Measurements from ENCODE around the gene MACROD2.

Gene MACROD2

GRCh38 chr20:15445056-15445840, 1449.9 kb downstream of the MACROD2 start:
- H3K4me3 ChIP-seq (ENCODE audit: insufficient read depth, low read depth, low read length): no peak overlapping the region
- no peaks in the 10 kb centered on the region for H3K36me3 ChIP-seq (ENCODE audit: control insufficient read depth, insufficient read depth, low read length)
- no peaks in the 10 kb centered on the region for H3K9me3 ChIP-seq (ENCODE audit: control insufficient read depth, low read length)
- H3K27me3 ChIP-seq (ENCODE audit: control insufficient read depth, insufficient read depth, low read length, poor library complexity, severe bottlenecking): no peaks in the 10 kb centered on the region
- WGBS, 2 experiments: 97 to 98% methylated on average over 5 of the region's 5 CpGs
- H3K4me1 ChIP-seq (ENCODE audit: control insufficient read depth, insufficient read depth, low read length): no peaks in the 10 kb centered on the region
- H3K27ac ChIP-seq (ENCODE audit: insufficient read depth, low read depth, low read length, poor library complexity, severe bottlenecking): no peak overlapping the region

- Histone ChIP-seq H3K27me3 (ENCODE audit: control insufficient read depth, insufficient read depth, low read length, poor library complexity, severe bottlenecking) (no peaks in the 10 kb centered on the region), H3K4me3 (ENCODE audit: insufficient read depth, low read depth, low read length) (no peak overlapping the region), H3K9me3 (ENCODE audit: control insufficient read depth, low read length) (no peaks in the 10 kb centered on the region), H3K36me3 (ENCODE audit: control insufficient read depth, insufficient read depth, low read length) (no peaks in the 10 kb centered on the region), H3K27ac (ENCODE audit: insufficient read depth, low read depth, low read length, poor library complexity, severe bottlenecking) (no peak overlapping the region), H3K4me1 (ENCODE audit: control insufficient read depth, insufficient read depth, low read length) (no peaks in the 10 kb centered on the region)
- WGBS, 2 experiments: 92 to 93% methylated on average over 9 of the region's 9 CpGs
Observed at GRCh38 chr20:15446373-15446772, 1451.1 kb downstream of the MACROD2 start.

DNA sequence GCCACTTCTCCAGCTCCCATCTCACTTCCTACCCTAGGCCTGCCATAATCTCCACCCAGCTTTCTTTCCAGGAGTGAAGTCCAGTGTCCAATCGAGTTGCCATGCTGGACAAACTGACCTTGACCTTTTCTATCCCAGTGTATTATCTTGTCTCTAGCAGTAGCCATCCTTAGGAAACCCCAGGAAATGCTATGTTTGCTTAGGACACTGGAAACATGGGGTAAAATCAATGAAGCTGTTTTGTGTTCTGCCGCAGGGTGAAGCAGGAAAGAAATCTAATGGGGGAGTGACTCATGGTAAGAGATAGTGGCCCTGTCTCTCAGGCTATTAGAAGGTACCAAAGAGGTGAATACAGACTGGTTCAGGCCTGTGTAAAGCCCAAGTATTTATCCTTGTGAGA, 1452.2 kb downstream of the MACROD2 start:
- Histone ChIP-seq H3K9me3 (ENCODE audit: control insufficient read depth, low read length) (no peaks in the 10 kb centered on the region), H3K4me3 (ENCODE audit: insufficient read depth, low read depth, low read length) (no peak overlapping the region), H3K27me3 (ENCODE audit: control insufficient read depth, insufficient read depth, low read length, poor library complexity, severe bottlenecking) (no peaks in the 10 kb centered on the region), H3K4me1 (ENCODE audit: control insufficient read depth, insufficient read depth, low read length) (no peaks in the 10 kb centered on the region), H3K36me3 (ENCODE audit: control insufficient read depth, insufficient read depth, low read length) (no peaks in the 10 kb centered on the region), H3K27ac (ENCODE audit: insufficient read depth, low read depth, low read length, poor library complexity, severe bottlenecking) (no peak overlapping the region)
- 80 to 88% methylated on average over 2 of the region's 2 CpGs for WGBS, 2 experiments

DNA sequence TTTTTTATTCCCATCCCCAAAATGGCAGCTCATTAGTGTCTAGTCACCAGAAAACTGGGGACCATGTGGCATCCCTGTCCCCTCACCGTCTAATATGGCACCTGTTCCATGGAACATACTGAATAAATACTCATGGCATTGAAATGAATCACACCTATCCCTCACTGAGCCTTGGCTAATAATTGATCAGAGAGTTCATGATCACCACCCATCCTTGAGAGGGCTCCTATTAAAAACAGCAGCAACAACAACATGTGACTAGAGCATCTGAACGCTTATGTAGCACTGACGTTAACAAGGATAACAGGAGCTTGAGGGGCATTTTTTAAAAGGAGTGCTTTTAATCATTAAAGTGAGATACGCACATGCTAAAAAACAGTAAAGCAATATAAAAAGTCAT, 1453.7 kb downstream of the MACROD2 start:
- Histone ChIP-seq H3K36me3 (ENCODE audit: control insufficient read depth, insufficient read depth, low read length) (no peaks in the 10 kb centered on the region), H3K27me3 (ENCODE audit: control insufficient read depth, insufficient read depth, low read length, poor library complexity, severe bottlenecking) (no peaks in the 10 kb centered on the region), H3K4me3 (ENCODE audit: insufficient read depth, low read depth, low read length) (no peak overlapping the region), H3K9me3 (ENCODE audit: control insufficient read depth, low read length) (no peaks in the 10 kb centered on the region), H3K4me1 (ENCODE audit: control insufficient read depth, insufficient read depth, low read length) (no peaks in the 10 kb centered on the region), H3K27ac (ENCODE audit: insufficient read depth, low read depth, low read length, poor library complexity, severe bottlenecking) (no peak overlapping the region)
- 95% methylated on average over 4 of the region's 4 CpGs for WGBS, 2 experiments

DNA sequence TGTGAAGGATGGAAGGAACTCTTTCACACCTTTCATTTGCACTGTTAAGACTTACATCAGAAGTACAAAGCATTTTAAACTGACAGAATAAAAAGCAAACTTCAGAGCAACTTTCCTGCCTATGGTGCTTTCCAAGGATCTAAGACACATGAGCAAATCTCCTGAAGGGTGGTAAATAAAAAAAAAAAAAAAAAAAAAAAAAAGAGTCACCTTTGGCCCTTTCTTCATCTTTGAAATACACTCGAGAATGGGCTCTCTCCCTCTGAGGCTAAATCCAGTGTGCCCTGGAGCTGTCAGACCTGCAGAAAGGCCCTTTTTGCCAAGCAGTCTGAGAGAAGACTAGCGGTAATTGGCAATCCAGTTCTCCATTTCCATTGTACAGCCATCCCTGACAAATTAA, 1455.9 kb downstream of the MACROD2 start:
- H3K27me3 ChIP-seq (ENCODE audit: control insufficient read depth, insufficient read depth, low read length, poor library complexity, severe bottlenecking): no peaks in the 10 kb centered on the region
- no peaks in the 10 kb centered on the region for H3K9me3 ChIP-seq (ENCODE audit: control insufficient read depth, low read length)
- H3K4me3 ChIP-seq (ENCODE audit: insufficient read depth, low read depth, low read length): no peak overlapping the region
- 75 to 84% methylated on average over 2 of the region's 2 CpGs for WGBS, 2 experiments
- H3K36me3 ChIP-seq (ENCODE audit: control insufficient read depth, insufficient read depth, low read length): no peaks in the 10 kb centered on the region
- no peak overlapping the region for H3K27ac ChIP-seq (ENCODE audit: insufficient read depth, low read depth, low read length, poor library complexity, severe bottlenecking)
- no peaks in the 10 kb centered on the region for H3K4me1 ChIP-seq (ENCODE audit: control insufficient read depth, insufficient read depth, low read length)

DNA sequence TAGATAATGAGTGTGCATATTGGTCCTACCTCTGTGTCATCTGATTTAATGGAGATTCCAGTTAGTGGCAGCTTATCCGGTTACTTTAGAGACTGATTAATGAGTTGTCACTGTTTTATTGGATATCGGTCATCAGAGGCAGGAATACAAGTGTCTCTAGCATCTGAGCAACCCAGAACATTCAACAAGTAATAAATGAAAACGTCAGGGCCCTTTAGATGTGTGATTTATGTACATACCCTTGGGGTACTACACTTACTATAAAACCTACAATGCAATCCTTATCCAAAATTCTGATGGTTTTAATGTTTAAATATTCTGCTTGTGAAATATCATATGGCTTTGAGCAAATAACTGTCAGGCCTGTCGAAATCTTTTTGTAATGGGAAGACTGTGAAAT, 1460.0 kb downstream of the MACROD2 start:
- H3K4me3 ChIP-seq (ENCODE audit: insufficient read depth, low read depth, low read length): no peak overlapping the region
- H3K27ac ChIP-seq (ENCODE audit: insufficient read depth, low read depth, low read length, poor library complexity, severe bottlenecking): no peak overlapping the region
- no peaks in the 10 kb centered on the region for H3K36me3 ChIP-seq (ENCODE audit: control insufficient read depth, insufficient read depth, low read length)
- 75 to 84% methylated on average over 3 of the region's 4 CpGs for WGBS, 2 experiments
- H3K4me1 ChIP-seq (ENCODE audit: control insufficient read depth, insufficient read depth, low read length): no peaks in the 10 kb centered on the region
- no peaks in the 10 kb centered on the region for H3K27me3 ChIP-seq (ENCODE audit: control insufficient read depth, insufficient read depth, low read length, poor library complexity, severe bottlenecking)
- H3K9me3 ChIP-seq (ENCODE audit: control insufficient read depth, low read length): no peaks in the 10 kb centered on the region

DNA sequence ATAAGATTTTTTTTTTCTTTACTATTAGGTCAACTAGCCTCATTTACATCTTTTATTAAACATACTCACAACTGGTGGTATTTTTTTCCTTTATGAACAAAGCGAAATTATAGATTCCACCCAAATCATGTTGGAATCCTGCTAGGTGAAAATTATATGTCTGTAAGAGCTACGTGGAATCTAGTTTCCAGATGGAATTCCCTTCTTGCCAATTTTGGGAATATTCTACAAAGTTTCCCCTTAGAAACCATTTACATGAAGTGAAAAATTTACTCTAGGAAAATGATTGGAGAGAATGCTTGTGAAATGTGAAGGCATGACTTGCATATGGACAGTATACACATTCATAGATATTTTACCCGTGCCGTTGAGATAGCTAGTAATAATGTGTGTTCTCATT, 1466.6 kb downstream of the MACROD2 start:
- no peaks in the 10 kb centered on the region for H3K4me1 ChIP-seq (ENCODE audit: control insufficient read depth, insufficient read depth, low read length)
- no peak overlapping the region for H3K27ac ChIP-seq (ENCODE audit: insufficient read depth, low read depth, low read length, poor library complexity, severe bottlenecking)
- WGBS, 2 experiments: 95% methylated on average over 4 of the region's 4 CpGs; no CpG with 5 or more reads in 1 of the 2 experiments
- no peak overlapping the region for H3K4me3 ChIP-seq (ENCODE audit: insufficient read depth, low read depth, low read length)
- H3K27me3 ChIP-seq (ENCODE audit: control insufficient read depth, insufficient read depth, low read length, poor library complexity, severe bottlenecking): no peaks in the 10 kb centered on the region
- H3K36me3 ChIP-seq (ENCODE audit: control insufficient read depth, insufficient read depth, low read length): no peaks in the 10 kb centered on the region
- no peaks in the 10 kb centered on the region for H3K9me3 ChIP-seq (ENCODE audit: control insufficient read depth, low read length)

GRCh38 chr20:15475483-15475882, 1480.2 kb downstream of the MACROD2 start:
- Histone ChIP-seq H3K36me3 (ENCODE audit: control insufficient read depth, insufficient read depth, low read length) (no peaks in the 10 kb centered on the region), H3K4me3 (ENCODE audit: insufficient read depth, low read depth, low read length) (no peak overlapping the region), H3K27me3 (ENCODE audit: control insufficient read depth, insufficient read depth, low read length, poor library complexity, severe bottlenecking) (no peaks in the 10 kb centered on the region), H3K9me3 (ENCODE audit: control insufficient read depth, low read length) (no peaks in the 10 kb centered on the region), H3K27ac (ENCODE audit: insufficient read depth, low read depth, low read length, poor library complexity, severe bottlenecking) (no peak overlapping the region), H3K4me1 (ENCODE audit: control insufficient read depth, insufficient read depth, low read length) (no peaks in the 10 kb centered on the region)
- 69 to 70% methylated on average over 5 of the region's 5 CpGs for WGBS, 2 experiments

- no peak overlapping the region for H3K27ac ChIP-seq (ENCODE audit: insufficient read depth, low read depth, low read length, poor library complexity, severe bottlenecking)
- no peaks in the 10 kb centered on the region for H3K27me3 ChIP-seq (ENCODE audit: control insufficient read depth, insufficient read depth, low read length, poor library complexity, severe bottlenecking)
- H3K9me3 ChIP-seq (ENCODE audit: control insufficient read depth, low read length): no peaks in the 10 kb centered on the region
- no peaks in the 10 kb centered on the region for H3K36me3 ChIP-seq (ENCODE audit: control insufficient read depth, insufficient read depth, low read length)
- H3K4me3 ChIP-seq (ENCODE audit: insufficient read depth, low read depth, low read length): no peak overlapping the region
- no peaks in the 10 kb centered on the region for H3K4me1 ChIP-seq (ENCODE audit: control insufficient read depth, insufficient read depth, low read length)
- 100% methylated on average over 1 to 2 of the region's 2 CpGs for WGBS, 2 experiments
Observed at GRCh38 chr20:15476186-15476585, 1480.9 kb downstream of the MACROD2 start.

DNA sequence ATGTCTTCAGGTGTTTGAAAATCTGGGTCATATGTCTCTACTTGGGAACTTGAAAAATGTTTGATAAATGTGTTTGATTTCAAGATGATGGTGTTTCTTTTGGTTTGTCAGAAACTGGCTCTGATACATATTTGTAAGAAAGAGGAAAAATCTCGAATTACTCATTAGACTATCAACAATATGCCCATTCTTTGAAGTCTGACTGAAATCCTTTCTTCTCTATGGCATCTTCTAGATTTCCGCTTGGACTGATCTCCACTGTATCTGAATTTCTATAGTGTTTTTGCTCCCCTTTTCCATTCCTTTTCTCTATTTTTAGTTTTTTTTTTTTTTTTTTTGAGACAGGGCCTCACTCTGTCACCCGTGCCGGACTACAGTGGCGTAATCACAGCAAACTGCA, 1481.5 kb downstream of the MACROD2 start:
- H3K27ac ChIP-seq (ENCODE audit: insufficient read depth, low read depth, low read length, poor library complexity, severe bottlenecking): no peak overlapping the region
- WGBS, 2 experiments: 98 to 99% methylated on average over 5 of the region's 5 CpGs
- no peaks in the 10 kb centered on the region for H3K27me3 ChIP-seq (ENCODE audit: control insufficient read depth, insufficient read depth, low read length, poor library complexity, severe bottlenecking)
- H3K4me1 ChIP-seq (ENCODE audit: control insufficient read depth, insufficient read depth, low read length): no peaks in the 10 kb centered on the region
- H3K36me3 ChIP-seq (ENCODE audit: control insufficient read depth, insufficient read depth, low read length): no peaks in the 10 kb centered on the region
- no peak overlapping the region for H3K4me3 ChIP-seq (ENCODE audit: insufficient read depth, low read depth, low read length)
- no peaks in the 10 kb centered on the region for H3K9me3 ChIP-seq (ENCODE audit: control insufficient read depth, low read length)
